H1 (cell line): ENCODE data around the gene IP6K3. TPM values are rescaled to one million over a fixed set of nuclear protein-coding genes. Genes with fewer than 3 reads are reported as not detected.
A peak's percentile ranks its signal among the peaks of the same experiment; 100 is the strongest.

Experiments used
- ASH2L ChIP-seq: fragments of 200-600, 300-600 bp; sonication (generic); IDR thresholded peaks from one replicate; pipeline ENCODE4 v1.7.1; 2017; ENCODE audit warnings: low read length
- ATF3 ChIP-seq: IDR thresholded peaks from 2 replicates; pipeline ENCODE4 v1.6.1; 2011; ENCODE audit warnings: low read depth, mild to moderate bottlenecking, low read length; ENCODE audit not compliant: insufficient read depth
- BACH1 ChIP-seq: IDR thresholded peaks from 2 replicates; pipeline ENCODE4 v1.6.1; 2012; ENCODE audit warnings: low read length, improper control_type of control experiment
- BCL11A ChIP-seq, 2 experiments: IDR thresholded peaks; one replicate each; pipeline ENCODE4 v1.6.1; 2011; ENCODE audit warnings: low read depth in 2 of 2, low read length in 2 of 2, mild to moderate bottlenecking in 2 of 2
- EZH2 ChIP-seq: fragments of 200-600 bp; sonication (generic); IDR thresholded peaks from 2 replicates; pipeline ENCODE4 v1.7.1; 2012; ENCODE audit warnings: low read depth, mild to moderate bottlenecking, moderate library complexity, low read length, inconsistent platforms; ENCODE audit not compliant: severe bottlenecking
- GTF2F1 ChIP-seq: IDR thresholded peaks from 2 replicates; pipeline ENCODE4 v1.6.1; 2012; ENCODE audit warnings: low read depth, low read length, improper control_type of control experiment, borderline replicate concordance
- KDM4A ChIP-seq: IDR thresholded peaks from one replicate; pipeline ENCODE4 v1.7.1; 2012; ENCODE audit warnings: low read depth, mild to moderate bottlenecking, moderate library complexity, low read length, inconsistent platforms; ENCODE audit not compliant: severe bottlenecking
- MAX ChIP-seq: IDR thresholded peaks from 2 replicates; pipeline ENCODE4 v1.6.1; 2012; ENCODE audit warnings: inconsistent platforms
- NRF1 ChIP-seq: IDR thresholded peaks from 2 replicates; pipeline ENCODE4 v1.6.1; 2011; ENCODE audit warnings: mild to moderate bottlenecking, low read depth, low read length, improper control_type of control experiment
- PHF8 ChIP-seq: fragments of 200-600 bp; sonication (generic); conservative IDR thresholded peaks from 2 replicates; pipeline ENCODE4 v1.7.1; 2012; ENCODE audit warnings: low read depth, mild to moderate bottlenecking, inconsistent platforms, low read length, moderate library complexity
- POLR2AphosphoS5 ChIP-seq: IDR thresholded peaks from 2 replicates; pipeline ENCODE4 v1.6.1; 2011; ENCODE audit warnings: low read depth, low read length
- RAD21 ChIP-seq, 2 experiments: IDR thresholded peaks in 1 of 2; conservative IDR thresholded peaks in 1 of 2; 2 replicates each; pipeline ENCODE4 v1.6.1; 2011; ENCODE audit warnings: low read depth in 2 of 2, low read length in 2 of 2, improper control_type of control experiment in 1 of 2, inconsistent platforms in 1 of 2, mild to moderate bottlenecking in 1 of 2, moderate library complexity in 1 of 2
- RBBP5 ChIP-seq: IDR thresholded peaks from 2 replicates; pipeline ENCODE4 v1.7.1; 2012; ENCODE audit warnings: low read depth, mild to moderate bottlenecking, inconsistent platforms, low read length, moderate library complexity, borderline replicate concordance
- RNF2 ChIP-seq: fragments of 200-900, 300-1000 bp; sonication (generic); IDR thresholded peaks from 2 replicates; pipeline ENCODE4 v1.7.1; 2016; ENCODE audit warnings: borderline replicate concordance, low read depth, mild to moderate bottlenecking, antibody characterized with exemption, low read length; ENCODE audit not compliant: poor library complexity, severe bottlenecking; ENCODE audit errors: missing control alignments
- SAP30 ChIP-seq: fragments of 300-600 bp; sonication (generic); IDR thresholded peaks from 2 replicates; pipeline ENCODE4 v1.7.1; 2012; ENCODE audit warnings: low read length, moderate library complexity, mild to moderate bottlenecking, inconsistent platforms; ENCODE audit not compliant: insufficient read depth, insufficient replicate concordance
- SIN3A ChIP-seq, 2 experiments: IDR thresholded peaks in 1 of 2; conservative IDR thresholded peaks in 1 of 2; 2 replicates each; pipeline ENCODE4 v1.6.1; 2011 to 2012; ENCODE audit warnings: low read length in 2 of 2, improper control_type of control experiment in 1 of 2, low read depth in 1 of 2, mild to moderate bottlenecking in 1 of 2
- TAF7 ChIP-seq: optimal IDR thresholded peaks from 2 replicates; pipeline ENCODE3; 2011; ENCODE audit warnings: low read depth, mild to moderate bottlenecking, inconsistent platforms, low read length, moderate library complexity, borderline replicate concordance
- TBP ChIP-seq: IDR thresholded peaks from 2 replicates; pipeline ENCODE4 v1.6.1; 2011; ENCODE audit warnings: low read depth, low read length, improper control_type of control experiment
- USF2 ChIP-seq: IDR thresholded peaks from 2 replicates; pipeline ENCODE4 v1.6.1; 2011; ENCODE audit warnings: low read length, improper control_type of control experiment
- polyA plus RNA-seq, 7 experiments: library from polyadenylated mRNA; depleted of rRNA in 3 of 7; stranded (reverse) in 5 of 7; unstranded in 2 of 7; fragments of >200 nt in 5 of 7; fragments of 200-250 nt in 2 of 7; gene quantifications; 1 replicate in 5 of 7; 2 replicates in 1 of 7; 4 replicates in 1 of 7; pipeline versions ENCODE4 v1.2.1 to v1.2.3, GENCODE V29; 2011 to 2013; ENCODE audit warnings: missing spikeins in 2 of 7, mixed read lengths in 2 of 7
- total RNA-seq: library from RNA; stranded (reverse); fragmentation: NEBNext Ultra II Directional; extraction: Animal tissue kit (Norgen Biotek cat#: 25700); gene quantifications from 2 replicates; pipeline ENCODE4 v1.2.1, GENCODE V29; 2021

Gene IP6K3
- total and polyA plus RNA-seq, 2 of the 8 experiments (the other 6 are each of a cell fraction or from before 2014, with no cell fraction given) = 0.22 to 0.73 TPM

GRCh38 chr6:33711140-33712129, 35.3 kb downstream of the IP6K3 start, which contains the start of gene UQCC2 (continued):
- TF ChIP-seq TAF7 = peak; percentile 94
- TF ChIP-seq BACH1 = peak; percentile 78
- TF ChIP-seq TBP = peak; percentile 86
- TF ChIP-seq MAX = peak; percentile 93
- TF ChIP-seq RNF2 = peak; percentile 58
- TF ChIP-seq GTF2F1 = 0 out of 2 replicates have a peak, but pooled peaks have one; percentile 58
- peak; percentile 70 for TF ChIP-seq USF2
- peak; percentile 82 for TF ChIP-seq POLR2AphosphoS5
- TF ChIP-seq EZH2 = no peak
- peak; percentile 93 for TF ChIP-seq KDM4A
- no peak for TF ChIP-seq SAP30
- peak; percentile 100 for TF ChIP-seq PHF8
- no peak for TF ChIP-seq BCL11A (IDR thresholded peaks at IDR 0.05; ENCODE audit: low read depth in 2 of 2, low read length in 2 of 2)
- TF ChIP-seq RAD21 (IDR thresholded peaks at IDR 0.05 in 1 of 2, conservative IDR thresholded peaks at IDR 0.05 in 1 of 2; ENCODE audit: low read depth in 2 of 2, low read length in 2 of 2) = peak; percentile 80 to 82
- TF ChIP-seq SIN3A (conservative IDR thresholded peaks at IDR 0.05 in 1 of 2, IDR thresholded peaks at IDR 0.05 in 1 of 2; ENCODE audit: low read depth in 1 of 2, low read length in 2 of 2) = 0 out of 4 replicates have a peak, but pooled peaks of 1 of the 2 experiments have one; percentile 58
- peak; percentile 66 for TF ChIP-seq NRF1
- peak; percentile 94 for TF ChIP-seq ASH2L
- TF ChIP-seq ATF3 = peak; percentile 67
- TF ChIP-seq RBBP5 = 0 out of 2 replicates have a peak, but pooled peaks have one; percentile 54
